Measurements from ENCODE around the gene SMAGP. TPM values are rescaled to one million over a fixed set of nuclear protein-coding genes. Genes with fewer than 3 reads are reported as not detected.
"Not testable (repeated sequence)": the region's sequence is repeated elsewhere in the genome, so short reads cannot be mapped to it uniquely, and the experiment has no call there.

Gene SMAGP
- total and polyA plus RNA-seq, 8 donors = 18.8 to 35.6 (median 23.9) TPM

DNA sequence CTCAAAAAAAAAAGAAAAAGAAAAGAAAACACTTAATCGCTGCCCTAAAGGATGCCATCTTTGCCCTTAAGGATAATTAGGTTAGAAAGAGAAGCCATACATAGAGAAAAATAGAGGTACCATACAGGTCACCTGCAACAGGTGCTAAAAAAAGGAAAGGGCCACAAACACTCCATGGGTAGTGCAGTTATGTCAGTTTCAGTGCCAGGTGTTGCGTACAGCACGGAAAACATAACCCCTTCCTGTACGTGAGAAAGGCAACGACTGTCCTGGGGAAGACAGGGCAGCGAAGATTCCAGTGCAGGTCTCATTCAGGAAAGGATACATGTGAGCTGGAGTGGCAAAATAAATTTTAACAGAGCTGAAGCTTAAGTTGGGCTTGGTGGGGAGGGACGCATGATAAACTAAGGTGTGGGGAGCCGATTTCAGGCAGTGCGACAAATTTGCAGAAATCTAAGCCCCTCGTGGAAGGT, 32.1 kb downstream of the SMAGP start:
- peak overlapping the region; percentile 99 to 100 for H3K27ac ChIP-seq
- DNase-seq (peak in 1 of 4 donors; percentile 25), ATAC-seq (peak; percentile 28)
- H3K4me1 ChIP-seq = peaks cover 8 to 42% of the 10 kb centered on the region in 2 donors
- H3K27me3 ChIP-seq = no peaks in the 10 kb centered on the region
- H3K36me3 ChIP-seq = peaks cover 0 to 32% of the 10 kb centered on the region in 2 donors
- H3K9me3 ChIP-seq = no peaks in the 10 kb centered on the region
- TF ChIP-seq, protein P1, sequence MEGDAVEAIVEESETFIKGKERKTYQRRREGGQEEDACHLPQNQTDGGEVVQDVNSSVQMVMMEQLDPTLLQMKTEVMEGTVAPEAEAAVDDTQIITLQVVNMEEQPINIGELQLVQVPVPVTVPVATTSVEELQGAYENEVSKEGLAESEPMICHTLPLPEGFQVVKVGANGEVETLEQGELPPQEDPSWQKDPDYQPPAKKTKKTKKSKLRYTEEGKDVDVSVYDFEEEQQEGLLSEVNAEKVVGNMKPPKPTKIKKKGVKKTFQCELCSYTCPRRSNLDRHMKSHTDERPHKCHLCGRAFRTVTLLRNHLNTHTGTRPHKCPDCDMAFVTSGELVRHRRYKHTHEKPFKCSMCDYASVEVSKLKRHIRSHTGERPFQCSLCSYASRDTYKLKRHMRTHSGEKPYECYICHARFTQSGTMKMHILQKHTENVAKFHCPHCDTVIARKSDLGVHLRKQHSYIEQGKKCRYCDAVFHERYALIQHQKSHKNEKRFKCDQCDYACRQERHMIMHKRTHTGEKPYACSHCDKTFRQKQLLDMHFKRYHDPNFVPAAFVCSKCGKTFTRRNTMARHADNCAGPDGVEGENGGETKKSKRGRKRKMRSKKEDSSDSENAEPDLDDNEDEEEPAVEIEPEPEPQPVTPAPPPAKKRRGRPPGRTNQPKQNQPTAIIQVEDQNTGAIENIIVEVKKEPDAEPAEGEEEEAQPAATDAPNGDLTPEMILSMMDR (IDR thresholded peaks at IDR 0.05) = no peak
- intact Hi-C loops (cut with DNase I) = no loop called here
- H3K4me3 ChIP-seq = peak overlapping the region; percentile 73 to 79

- H3K4me3 ChIP-seq = no peak overlapping the region
- peaks cover 0 to 7% of the 10 kb centered on the region in 2 donors for H3K4me1 ChIP-seq
- ATAC-seq (no peak), DNase-seq (no peak)
- TF ChIP-seq, protein P1 (IDR thresholded peaks at IDR 0.05) = no peak
- no peak overlapping the region for H3K27ac ChIP-seq
- no peaks in the 10 kb centered on the region for H3K27me3 ChIP-seq
- intact Hi-C loops (cut with DNase I) = no loop called here
- H3K36me3 ChIP-seq = no peaks in the 10 kb centered on the region
- no peaks in the 10 kb centered on the region for H3K9me3 ChIP-seq
Measured at GRCh38 chr12:51234530-51234929, 35.7 kb downstream of the SMAGP start.

GRCh38 chr12:51232642-51233041, 37.6 kb downstream of the SMAGP start:
- no peaks in the 10 kb centered on the region for H3K27me3 ChIP-seq

DNA sequence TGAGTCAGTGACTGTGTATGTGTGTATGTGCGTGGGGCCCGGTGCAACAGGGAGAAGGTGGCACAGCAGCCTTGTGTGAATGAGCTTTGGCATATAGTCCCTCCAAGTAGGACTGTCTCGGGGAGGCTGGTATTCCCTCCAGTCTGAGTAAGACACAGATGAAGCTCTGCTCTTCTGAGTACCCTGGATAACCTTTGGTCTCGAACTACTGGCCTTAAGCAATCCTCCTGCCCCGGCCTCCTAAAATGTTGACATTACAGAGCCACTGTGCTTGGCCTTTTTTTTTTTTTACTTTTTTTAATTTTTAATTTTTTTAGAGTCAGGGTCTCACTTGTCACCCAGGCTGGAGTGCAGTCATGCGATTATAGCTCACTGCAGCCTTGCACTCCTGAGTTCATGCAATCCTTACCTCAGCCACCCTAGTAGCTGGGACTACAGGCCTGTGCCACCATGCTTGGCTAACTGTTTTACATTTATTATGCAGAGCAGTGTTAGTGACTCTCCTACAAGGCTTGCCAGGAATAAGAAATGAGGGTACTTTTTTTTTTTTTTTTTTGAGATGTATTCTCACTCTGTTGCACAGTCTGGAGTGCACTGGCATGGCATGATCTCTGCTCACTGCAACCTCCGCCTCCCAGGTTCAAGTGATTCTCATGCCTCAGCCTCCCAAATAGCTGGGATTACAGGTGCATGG, 41.0 kb downstream of the SMAGP start:
- TF ChIP-seq, protein P1 (IDR thresholded peaks at IDR 0.05) = no peak
- intact Hi-C loops (cut with DNase I) = no loop called here
- no peak for ATAC-seq

More at GRCh38 chr12:51232642-51233041, 37.6 kb downstream of the SMAGP start:
- no peak overlapping the region for H3K4me3 ChIP-seq
- TF ChIP-seq, protein P1 (IDR thresholded peaks at IDR 0.05) = no peak
- intact Hi-C loops (cut with DNase I) = no loop called here
- ATAC-seq = no peak
- no peak overlapping the region for H3K27ac ChIP-seq
- no peaks in the 10 kb centered on the region for H3K9me3 ChIP-seq
- no peaks in the 10 kb centered on the region for H3K4me1 ChIP-seq
- no peaks in the 10 kb centered on the region for H3K36me3 ChIP-seq
- no peak for DNase-seq

GRCh38 chr12:51227962-51228361, 42.3 kb downstream of the SMAGP start:
- ATAC-seq (no peak), DNase-seq (no peak)
- no peaks in the 10 kb centered on the region for H3K27me3 ChIP-seq
- no peak overlapping the region for H3K27ac ChIP-seq
- no peaks in the 10 kb centered on the region for H3K4me1 ChIP-seq
- intact Hi-C loops (cut with DNase I) = no loop called here
- no peaks in the 10 kb centered on the region for H3K9me3 ChIP-seq
- H3K4me3 ChIP-seq = no peak overlapping the region
- TF ChIP-seq, protein P1 (IDR thresholded peaks at IDR 0.05) = no peak
- H3K36me3 ChIP-seq = no peaks in the 10 kb centered on the region

More for the DNA sequence above, 41.0 kb downstream of the SMAGP start:
- Histone ChIP-seq H3K27ac (no peak overlapping the region), H3K4me1 (no peaks in the 10 kb centered on the region), H3K4me3 (no peak overlapping the region), H3K36me3 (no peaks in the 10 kb centered on the region), H3K27me3 (no peaks in the 10 kb centered on the region), H3K9me3 (no peaks in the 10 kb centered on the region)
- no peak for DNase-seq

GRCh38 chr12:51227112-51227511, 43.1 kb downstream of the SMAGP start:
- H3K36me3 ChIP-seq; H3K27ac ChIP-seq; ATAC-seq; H3K27me3 ChIP-seq; H3K9me3 ChIP-seq; intact Hi-C loops (cut with DNase I); H3K4me3 ChIP-seq; DNase-seq; H3K4me1 ChIP-seq: not testable (repeated sequence)

Data from left lung (tissue), 10 donors.